K562 (cell line): ENCODE results near the gene C6orf62.

ENCODE experiments used
- CHD4 ChIP-seq: fragments of 200-600 bp; sonication (generic); IDR thresholded peaks from 3 replicates; pipeline ENCODE4 v1.6.1; 2012; ENCODE audit warnings: low read depth, mild to moderate bottlenecking, mixed read lengths, low read length, inconsistent platforms; ENCODE audit not compliant: insufficient read depth, insufficient replicate concordance, poor library complexity, severe bottlenecking
- FOSL1 ChIP-seq: fragments of 200-800 bp; sonication (Bioruptor generic); conservative IDR thresholded peaks from 2 replicates; pipeline ENCODE4 v1.6.1; 2016; ENCODE audit warnings: missing genetic modification characterization, missing compliant biosample characterization
- HNRNPL ChIP-seq: fragments of 200-400 bp; formaldehyde crosslinking; IDR thresholded peaks from 2 replicates; pipeline ENCODE4 v1.6.1; 2017; ENCODE audit warnings: low read depth, mild to moderate bottlenecking, low read length
- NR4A1 ChIP-seq, 2 experiments: fragments of 250-450 bp in 1 of 2; fragments of 450-650 bp in 1 of 2; sonication (Bioruptor Pico) in 1 of 2; IDR thresholded peaks; 2 replicates each; pipeline versions ENCODE4 v1.4.0 to v1.6.1; 2016 to 2020; ENCODE audit warnings: mild to moderate bottlenecking in 2 of 2, missing compliant biosample characterization in 1 of 2, missing genetic modification characterization in 1 of 2, moderate library complexity in 1 of 2
- SRSF9 ChIP-seq: fragments of 200-400 bp; formaldehyde crosslinking; IDR thresholded peaks from 2 replicates; pipeline ENCODE4 v1.6.1; 2017; ENCODE audit warnings: low read depth, low read length, borderline replicate concordance
- ZNF561 ChIP-seq: fragments of 450-650 bp; formaldehyde crosslinking; conservative IDR thresholded peaks from 2 replicates; pipeline ENCODE4 v1.4.0; 2020; ENCODE audit warnings: mild to moderate bottlenecking, moderate library complexity
- TF ChIP-seq, protein P1 (sequence below), 3 experiments: IDR thresholded peaks in 2 of 3; conservative IDR thresholded peaks in 1 of 3; 2 replicates each; pipeline ENCODE4 v1.5.1; 2011 to 2012; ENCODE audit warnings: low read length in 3 of 3, mild to moderate bottlenecking in 3 of 3, control low read depth in 2 of 3, improper control_type of control experiment in 1 of 3, inconsistent platforms in 1 of 3, low read depth in 1 of 3, mixed read lengths in 1 of 3, moderate library complexity in 1 of 3; ENCODE audit not compliant: insufficient read depth in 2 of 3

GRCh38 chr6:24757611-24758010 is 38.7 kb upstream of the C6orf62 start:
- TF ChIP-seq ZNF561 (CRISPR knock-in tag) (no peak), SRSF9 (no peak), HNRNPL (no peak), FOSL1 (tag) (no peak), CHD4 (no peak), NR4A1 (CRISPR knock-in tag; IDR thresholded peaks at IDR 0.05) (no peak), NR4A1 (tag; IDR thresholded peaks at IDR 0.05) (no peak)
- TF ChIP-seq, protein P1, sequence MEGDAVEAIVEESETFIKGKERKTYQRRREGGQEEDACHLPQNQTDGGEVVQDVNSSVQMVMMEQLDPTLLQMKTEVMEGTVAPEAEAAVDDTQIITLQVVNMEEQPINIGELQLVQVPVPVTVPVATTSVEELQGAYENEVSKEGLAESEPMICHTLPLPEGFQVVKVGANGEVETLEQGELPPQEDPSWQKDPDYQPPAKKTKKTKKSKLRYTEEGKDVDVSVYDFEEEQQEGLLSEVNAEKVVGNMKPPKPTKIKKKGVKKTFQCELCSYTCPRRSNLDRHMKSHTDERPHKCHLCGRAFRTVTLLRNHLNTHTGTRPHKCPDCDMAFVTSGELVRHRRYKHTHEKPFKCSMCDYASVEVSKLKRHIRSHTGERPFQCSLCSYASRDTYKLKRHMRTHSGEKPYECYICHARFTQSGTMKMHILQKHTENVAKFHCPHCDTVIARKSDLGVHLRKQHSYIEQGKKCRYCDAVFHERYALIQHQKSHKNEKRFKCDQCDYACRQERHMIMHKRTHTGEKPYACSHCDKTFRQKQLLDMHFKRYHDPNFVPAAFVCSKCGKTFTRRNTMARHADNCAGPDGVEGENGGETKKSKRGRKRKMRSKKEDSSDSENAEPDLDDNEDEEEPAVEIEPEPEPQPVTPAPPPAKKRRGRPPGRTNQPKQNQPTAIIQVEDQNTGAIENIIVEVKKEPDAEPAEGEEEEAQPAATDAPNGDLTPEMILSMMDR (IDR thresholded peaks at IDR 0.05 in 2 of 3, conservative IDR thresholded peaks at IDR 0.05 in 1 of 3; ENCODE audit: insufficient read depth in 2 of 3, low read depth in 1 of 3, low read length in 3 of 3) = no peak
